CD14-positive monocyte (primary cell): Measurements from ENCODE around the gene GALNT12. TPM values are rescaled to one million over a fixed set of nuclear protein-coding genes. Genes with fewer than 3 reads are reported as not detected.
A peak's percentile ranks its signal among the peaks of the same experiment; 100 is the strongest.

Experiments
- DNase-seq, 3 donors: peaks; one replicate each; pipeline ENCODE4 v3.0.0-alpha.2; 2011 to 2022
- H2AFZ ChIP-seq: 2 replicates; pipeline ENCODE4 v1.6.0; 2012; ENCODE audit warnings: mild to moderate bottlenecking, low read depth, low read length, inconsistent platforms; ENCODE audit not compliant: insufficient read depth, poor library complexity, severe bottlenecking
- H3K27ac ChIP-seq, 2 donors: 1 replicate in 1 of 2; 2 replicates in 1 of 2; pipeline ENCODE4 v1.5.1; 2012 to 2013; ENCODE audit warnings: low read length in 2 of 2, control low read depth in 1 of 2, inconsistent platforms in 1 of 2, low read depth in 1 of 2, mild to moderate bottlenecking in 1 of 2
- H3K27me3 ChIP-seq, 2 donors: one replicate each; pipeline versions ENCODE4 v1.6.0 to v1.6.1; 2011 to 2013; ENCODE audit warnings: low read length in 2 of 2; ENCODE audit not compliant: control insufficient read depth in 2 of 2, insufficient read depth in 2 of 2
- H3K36me3 ChIP-seq, 2 donors: replicated peaks in 1 of 2; 1 replicate in 1 of 2; 2 replicates in 1 of 2; pipeline versions ENCODE4 v1.5.1 to v1.6.1; 2012 to 2013; ENCODE audit warnings: low read length in 2 of 2, control low read depth in 1 of 2, inconsistent platforms in 1 of 2, mild to moderate bottlenecking in 1 of 2; ENCODE audit not compliant: insufficient read depth in 2 of 2, control insufficient read depth in 1 of 2
- H3K4me1 ChIP-seq, 2 donors: 1 replicate in 1 of 2; 2 replicates in 1 of 2; pipeline versions ENCODE4 v1.5.1 to v1.6.1; 2012 to 2013; ENCODE audit warnings: low read length in 2 of 2, control low read depth in 1 of 2, inconsistent platforms in 1 of 2, mild to moderate bottlenecking in 1 of 2, moderate library complexity in 1 of 2; ENCODE audit not compliant: insufficient read depth in 2 of 2, control insufficient read depth in 1 of 2
- H3K4me2 ChIP-seq: replicated peaks from 2 replicates; pipeline ENCODE3; 2012; ENCODE audit warnings: low read length, moderate library complexity, mild to moderate bottlenecking; ENCODE audit not compliant: poor library complexity, severe bottlenecking; ENCODE audit errors: extremely low read depth
- H3K4me3 ChIP-seq, 3 experiments: fragments of 200-600 bp in 1 of 3; sonication (generic) in 1 of 3; replicated peaks in 1 of 3; 1 replicate in 2 of 3; 2 replicates in 1 of 3; pipeline ENCODE4 v1.5.1; 2011 to 2013; ENCODE audit warnings: low read length in 3 of 3, mild to moderate bottlenecking in 3 of 3, control low read depth in 2 of 3, low read depth in 2 of 3, inconsistent platforms in 1 of 3, moderate library complexity in 1 of 3
- H3K79me2 ChIP-seq: 2 replicates; pipeline ENCODE4 v1.6.0; 2012; ENCODE audit warnings: mild to moderate bottlenecking, control low read depth, inconsistent platforms, low read length, moderate library complexity; ENCODE audit not compliant: insufficient read depth
- H3K9ac ChIP-seq: 2 replicates; pipeline ENCODE4 v1.6.0; 2017; ENCODE audit warnings: low read length, mild to moderate bottlenecking; ENCODE audit not compliant: insufficient read depth, poor library complexity, severe bottlenecking
- H3K9me3 ChIP-seq, 2 donors: replicated peaks in 1 of 2; 1 replicate in 1 of 2; 2 replicates in 1 of 2; pipeline versions ENCODE4 v1.5.1 to v1.6.1; 2012 to 2013; ENCODE audit warnings: low read length in 2 of 2, control low read depth in 1 of 2; ENCODE audit not compliant: control insufficient read depth in 1 of 2, insufficient read depth in 1 of 2
- H4K20me1 ChIP-seq: 2 replicates; pipeline ENCODE4 v1.6.0; 2012; ENCODE audit warnings: mild to moderate bottlenecking, low read length, control low read depth, moderate library complexity; ENCODE audit not compliant: insufficient read depth
- H3K27ac Mint-ChIP-seq, 7 donors: one replicate each; pipeline ENCODE4 v1.8.0; 2020; ENCODE audit warnings: mild to moderate bottlenecking in 7 of 7, mixed read lengths in 7 of 7, moderate library complexity in 6 of 7, inconsistent platforms in 2 of 7
- H3K27me3 Mint-ChIP-seq, 3 donors: one replicate each; pipeline ENCODE4 v1.8.0; 2021 to 2022; ENCODE audit warnings: low read depth in 3 of 3, mild to moderate bottlenecking in 3 of 3, mixed read lengths in 3 of 3, moderate library complexity in 3 of 3, inconsistent platforms in 1 of 3
- H3K36me3 Mint-ChIP-seq, 2 donors: one replicate each; pipeline ENCODE4 v1.8.0; 2020; ENCODE audit warnings: mixed read lengths in 2 of 2, inconsistent platforms in 1 of 2, mild to moderate bottlenecking in 1 of 2
- H3K4me1 Mint-ChIP-seq: one replicate; pipeline ENCODE4 v1.8.0; 2020; ENCODE audit warnings: mild to moderate bottlenecking, mixed read lengths
- H3K4me3 Mint-ChIP-seq, 2 donors: one replicate each; pipeline ENCODE4 v1.8.0; 2020; ENCODE audit warnings: mild to moderate bottlenecking in 2 of 2, mixed read lengths in 2 of 2, moderate library complexity in 1 of 2
- H3K9me3 Mint-ChIP-seq, 7 donors: one replicate each; pipeline ENCODE4 v1.8.0; 2020 to 2022; ENCODE audit warnings: mixed read lengths in 7 of 7, mild to moderate bottlenecking in 6 of 7, moderate library complexity in 6 of 7, inconsistent platforms in 2 of 7
- WGBS: methylation state at CpG from one replicate; pipeline ENCODE4 v1.1.5; 2013; ENCODE audit warnings: missing lambda C conversion rate; ENCODE audit not compliant: insufficient coverage; 5-methylcytosine and 5-hydroxymethylcytosine counted together
- intact Hi-C, 2 donors: fragments of 100-400 bp; cut with micrococcal nuclease; formaldehyde crosslinking; loops; one replicate each; pipeline versions ENCODE4 v1.15.0 to v1.15.1; 2023
- polyA plus RNA-seq, 3 donors: library from polyadenylated mRNA; depleted of rRNA in 1 of 3; unstranded in 2 of 3; stranded (reverse) in 1 of 3; fragments of 300-500 nt in 2 of 3; fragments of >200 nt in 1 of 3; fragmentation: Illumina TruSeq in 2 of 3; gene quantifications; 1 replicate in 2 of 3; 2 replicates in 1 of 3; pipeline ENCODE4 v1.2.3, GENCODE V29; 2012 to 2021
- TF ChIP-seq, protein P1 (sequence below): fragments of 200-600 bp; IDR thresholded peaks from one replicate; pipeline ENCODE4 v1.8.0; 2022; ENCODE audit warnings: antibody characterized with exemption, mild to moderate bottlenecking

The GALNT12 gene
- polyA plus RNA-seq, 3 donors: 0.16 TPM; not detected in 2

DNA sequence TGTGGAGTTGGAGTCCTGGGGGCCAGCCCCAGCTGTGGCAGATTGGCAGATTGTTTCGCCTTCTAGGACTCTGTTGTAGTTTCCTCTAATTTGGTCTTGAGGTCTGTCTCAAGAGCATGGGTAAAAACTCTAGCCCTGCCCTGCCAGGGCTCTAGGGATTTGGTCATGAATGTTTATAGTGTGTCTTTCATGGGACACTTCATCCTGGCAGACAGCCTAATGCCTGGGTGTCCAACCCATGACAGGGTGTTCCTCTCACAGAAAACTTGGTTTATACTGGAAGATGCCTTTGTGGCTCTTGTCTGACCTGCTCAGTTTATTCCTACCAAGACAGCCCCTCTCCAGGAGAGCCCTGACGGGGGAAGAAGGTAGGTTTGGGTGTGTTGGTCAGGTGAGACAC, 45.5 kb downstream of the GALNT12 start:
- Histone ChIP-seq H2AFZ (no peak overlapping the region), H3K4me1 (no peaks in the 10 kb centered on the region), H3K79me2 (no peaks in the 10 kb centered on the region), H3K4me2 (no peak overlapping the region), H3K27ac (no peak overlapping the region), H4K20me1 (no peaks in the 10 kb centered on the region), H3K36me3 (no peaks in the 10 kb centered on the region), H3K27me3 (no peaks in the 10 kb centered on the region), H3K9me3 (peaks cover 4 to 6% of the 10 kb centered on the region in 2 donors), H3K9ac (no peak overlapping the region), H3K4me3 (no peak overlapping the region)
- peaks cover 0 to 10% (median 4%) of the 10 kb centered on the region in 7 donors for H3K9me3 Mint-ChIP-seq
- H3K4me3 Mint-ChIP-seq: no peak overlapping the region
- H3K4me1 Mint-ChIP-seq: peaks cover 11% of the 10 kb centered on the region
- no peak overlapping the region for H3K27ac Mint-ChIP-seq
- peaks cover 5 to 9% (median 6%) of the 10 kb centered on the region in 3 donors for H3K27me3 Mint-ChIP-seq
- no peaks in the 10 kb centered on the region for H3K36me3 Mint-ChIP-seq
- 89% methylated on average over 1 of the region's 2 CpGs for WGBS
- intact Hi-C loops: loop anchor here in 1 of 2 donors (10.0 kb wide), 1 partner anchor 122 kb away; no protein-coding TSS in a partner anchor
- TF ChIP-seq, protein P1, sequence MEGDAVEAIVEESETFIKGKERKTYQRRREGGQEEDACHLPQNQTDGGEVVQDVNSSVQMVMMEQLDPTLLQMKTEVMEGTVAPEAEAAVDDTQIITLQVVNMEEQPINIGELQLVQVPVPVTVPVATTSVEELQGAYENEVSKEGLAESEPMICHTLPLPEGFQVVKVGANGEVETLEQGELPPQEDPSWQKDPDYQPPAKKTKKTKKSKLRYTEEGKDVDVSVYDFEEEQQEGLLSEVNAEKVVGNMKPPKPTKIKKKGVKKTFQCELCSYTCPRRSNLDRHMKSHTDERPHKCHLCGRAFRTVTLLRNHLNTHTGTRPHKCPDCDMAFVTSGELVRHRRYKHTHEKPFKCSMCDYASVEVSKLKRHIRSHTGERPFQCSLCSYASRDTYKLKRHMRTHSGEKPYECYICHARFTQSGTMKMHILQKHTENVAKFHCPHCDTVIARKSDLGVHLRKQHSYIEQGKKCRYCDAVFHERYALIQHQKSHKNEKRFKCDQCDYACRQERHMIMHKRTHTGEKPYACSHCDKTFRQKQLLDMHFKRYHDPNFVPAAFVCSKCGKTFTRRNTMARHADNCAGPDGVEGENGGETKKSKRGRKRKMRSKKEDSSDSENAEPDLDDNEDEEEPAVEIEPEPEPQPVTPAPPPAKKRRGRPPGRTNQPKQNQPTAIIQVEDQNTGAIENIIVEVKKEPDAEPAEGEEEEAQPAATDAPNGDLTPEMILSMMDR: no peak
- no peak for DNase-seq

DNA sequence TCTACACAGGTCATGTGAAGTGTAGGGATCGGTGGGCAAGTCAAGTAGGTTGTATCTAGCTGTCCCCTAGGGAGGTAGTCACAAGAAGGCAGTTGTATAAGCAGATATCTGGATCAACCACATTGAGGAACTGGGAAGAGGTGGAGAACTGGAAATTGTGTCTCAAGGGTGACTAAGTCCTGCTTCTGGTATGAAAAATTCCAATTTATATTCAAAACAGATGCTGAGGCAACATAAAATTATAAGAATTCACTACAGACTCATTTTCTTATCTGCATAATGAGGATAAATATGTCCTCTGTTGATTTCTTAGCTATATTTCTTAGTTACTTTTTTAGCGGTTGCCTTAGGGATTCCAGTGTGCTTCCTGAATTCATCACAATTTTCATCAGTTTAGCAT, 46.8 kb downstream of the GALNT12 start:
- no peak for DNase-seq
- Histone ChIP-seq H3K4me2 (no peak overlapping the region), H3K4me3 (no peak overlapping the region), H4K20me1 (no peaks in the 10 kb centered on the region), H3K36me3 (no peaks in the 10 kb centered on the region), H3K27ac (no peak overlapping the region), H3K27me3 (no peaks in the 10 kb centered on the region), H2AFZ (no peak overlapping the region), H3K9ac (no peak overlapping the region), H3K79me2 (no peaks in the 10 kb centered on the region), H3K4me1 (peaks cover 0 to 4% of the 10 kb centered on the region in 2 donors), H3K9me3 (peaks cover 4 to 6% of the 10 kb centered on the region in 2 donors)
- Mint-ChIP-seq H3K4me3 (no peak overlapping the region), H3K27me3 (peaks cover 6 to 10% (median 7%) of the 10 kb centered on the region in 3 donors), H3K27ac (peak overlapping the region in 1 of 7 donors; percentile 55), H3K9me3 (peaks cover 0 to 10% (median 4%) of the 10 kb centered on the region in 7 donors), H3K4me1 (peaks cover 12% of the 10 kb centered on the region), H3K36me3 (no peaks in the 10 kb centered on the region)
- TF ChIP-seq, protein P1: no peak
- 88% methylated on average over 1 of the region's 2 CpGs for WGBS
- intact Hi-C loops: loop anchor here in 1 of 2 donors (10.0 kb wide), 1 partner anchor 121 kb away; no protein-coding TSS in a partner anchor
